ENCODE results near the gene RIMBP2.

Gene RIMBP2

DNA sequence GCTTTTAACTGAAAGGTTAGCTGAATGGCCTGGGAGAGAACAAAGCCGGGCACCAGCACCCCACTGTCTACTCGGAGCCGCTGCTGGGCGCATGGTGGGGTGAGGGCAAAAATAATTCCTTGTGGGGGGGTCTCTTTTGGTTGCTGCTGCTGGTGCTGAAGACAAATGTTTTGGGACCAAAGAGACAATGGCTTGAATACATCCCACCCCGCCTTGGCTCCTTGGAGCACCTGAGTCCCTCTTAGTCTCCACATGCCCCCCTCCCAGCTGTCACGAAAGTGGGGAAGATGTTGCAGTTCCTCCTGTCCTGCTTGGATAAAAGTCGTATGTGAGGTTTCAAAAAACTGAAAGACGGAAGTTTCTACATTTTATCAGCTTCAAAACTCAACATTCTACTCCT is 293.4 kb downstream of the RIMBP2 start:
- no peaks in the 10 kb centered on the region for H3K36me3 Mint-ChIP-seq
- H3K4me3 Mint-ChIP-seq, result no peak overlapping the region
- H3K4me1 Mint-ChIP-seq, result no peaks in the 10 kb centered on the region
- no peak for ATAC-seq
- no peaks in the 10 kb centered on the region for H3K27me3 Mint-ChIP-seq
- H3K9me3 Mint-ChIP-seq, result no peaks in the 10 kb centered on the region
- H3K27ac Mint-ChIP-seq, result no peak overlapping the region

- no peak overlapping the region for H3K4me3 Mint-ChIP-seq
- H3K4me1 Mint-ChIP-seq, result no peaks in the 10 kb centered on the region
- ATAC-seq, result no peak
- H3K36me3 Mint-ChIP-seq, result no peaks in the 10 kb centered on the region
- no peaks in the 10 kb centered on the region for H3K27me3 Mint-ChIP-seq
- H3K9me3 Mint-ChIP-seq, result no peaks in the 10 kb centered on the region
- no peak overlapping the region for H3K27ac Mint-ChIP-seq
Observed at GRCh38 chr12:130421896-130422295, 294.2 kb downstream of the RIMBP2 start.

GRCh38 chr12:130420071-130420470 is 296.0 kb downstream of the RIMBP2 start:
- Mint-ChIP-seq H3K27me3 (no peaks in the 10 kb centered on the region), H3K4me3 (no peak overlapping the region), H3K9me3 (no peaks in the 10 kb centered on the region), H3K4me1 (no peaks in the 10 kb centered on the region), H3K36me3 (no peaks in the 10 kb centered on the region), H3K27ac (no peak overlapping the region)
- no peak for ATAC-seq

DNA sequence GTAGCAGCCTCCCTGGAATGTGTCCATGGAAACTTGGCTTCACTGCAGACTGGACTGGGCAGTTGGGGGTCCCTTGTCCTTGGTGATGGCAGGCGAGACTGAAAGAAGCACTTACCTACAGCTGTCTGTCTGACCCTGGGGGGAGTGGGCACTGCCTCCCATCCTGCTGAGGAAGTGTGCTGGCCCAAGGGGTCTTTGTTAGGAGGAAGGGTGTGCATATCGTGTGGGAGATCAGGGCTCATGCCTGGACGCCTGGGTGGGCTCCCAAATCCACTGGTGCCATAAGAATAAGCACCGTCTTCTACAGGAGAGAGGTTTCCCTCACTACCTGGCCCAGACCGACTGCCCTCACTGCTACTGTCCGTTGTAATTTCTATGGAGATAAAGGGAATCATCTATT is 297.0 kb downstream of the RIMBP2 start:
- ATAC-seq, result peak; percentile 8
- no peak overlapping the region for H3K4me3 Mint-ChIP-seq
- H3K27ac Mint-ChIP-seq, result no peak overlapping the region
- peaks cover 2% of the 10 kb centered on the region for H3K27me3 Mint-ChIP-seq
- no peaks in the 10 kb centered on the region for H3K36me3 Mint-ChIP-seq
- H3K9me3 Mint-ChIP-seq, result no peaks in the 10 kb centered on the region
- no peaks in the 10 kb centered on the region for H3K4me1 Mint-ChIP-seq

- ATAC-seq, result no peak
- Mint-ChIP-seq H3K36me3 (no peaks in the 10 kb centered on the region), H3K27ac (no peak overlapping the region), H3K4me1 (no peaks in the 10 kb centered on the region), H3K27me3 (peaks cover 8% of the 10 kb centered on the region), H3K9me3 (no peaks in the 10 kb centered on the region), H3K4me3 (no peak overlapping the region)
Observed at GRCh38 chr12:130418251-130418650, 297.8 kb downstream of the RIMBP2 start.

DNA sequence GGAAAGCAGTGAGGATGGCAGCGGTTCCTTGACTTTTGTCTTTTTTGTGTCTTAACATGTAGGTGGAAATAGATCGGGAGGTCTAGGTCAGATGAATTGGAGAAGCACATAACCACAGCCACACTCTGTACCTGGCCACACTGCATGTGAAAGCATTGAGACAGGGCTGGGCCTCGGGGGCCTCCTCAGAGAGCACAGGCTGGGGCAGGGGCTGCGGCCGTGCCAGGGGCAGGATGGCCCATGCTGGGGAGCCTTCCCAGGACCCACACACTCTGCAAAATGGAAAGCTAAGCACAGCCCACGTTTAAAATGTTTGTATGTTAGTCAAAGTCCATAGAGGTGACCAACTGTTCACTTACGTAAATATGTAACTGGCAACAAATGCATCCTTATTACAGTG is 301.7 kb downstream of the RIMBP2 start:
- ATAC-seq, result no peak
- no peaks in the 10 kb centered on the region for H3K9me3 Mint-ChIP-seq
- no peak overlapping the region for H3K27ac Mint-ChIP-seq
- H3K27me3 Mint-ChIP-seq, result peaks cover 8% of the 10 kb centered on the region
- no peaks in the 10 kb centered on the region for H3K4me1 Mint-ChIP-seq
- H3K36me3 Mint-ChIP-seq, result no peaks in the 10 kb centered on the region
- H3K4me3 Mint-ChIP-seq, result no peak overlapping the region

DNA sequence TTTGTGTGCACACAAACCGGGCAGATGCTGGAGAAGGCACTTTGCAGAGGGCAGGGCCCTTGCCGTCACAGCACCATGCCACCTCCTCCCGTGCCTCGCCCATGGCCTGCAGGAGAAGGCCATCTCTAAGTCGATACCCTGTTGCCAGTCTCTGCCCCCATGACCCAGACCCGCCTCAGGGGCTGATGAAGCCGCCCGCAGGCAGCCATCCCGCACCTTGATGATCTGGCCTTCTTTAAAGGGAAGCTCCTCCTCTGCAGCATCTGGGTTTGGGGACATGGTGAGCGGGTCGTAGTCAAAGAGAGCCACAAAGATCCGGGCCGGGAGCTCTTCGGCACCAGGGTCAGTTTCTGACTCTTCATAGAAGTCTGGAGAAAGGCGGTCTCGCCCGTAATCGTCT is 302.2 kb downstream of the RIMBP2 start:
- Mint-ChIP-seq H3K9me3 (no peaks in the 10 kb centered on the region), H3K4me3 (no peak overlapping the region), H3K27me3 (peaks cover 8% of the 10 kb centered on the region), H3K36me3 (no peaks in the 10 kb centered on the region), H3K4me1 (no peaks in the 10 kb centered on the region), H3K27ac (no peak overlapping the region)
- no peak for ATAC-seq

GRCh38 chr12:130412384-130412783 is 303.7 kb downstream of the RIMBP2 start:
- H3K27me3 Mint-ChIP-seq, result peaks cover 8% of the 10 kb centered on the region
- no peaks in the 10 kb centered on the region for H3K9me3 Mint-ChIP-seq
- ATAC-seq, result no peak
- no peak overlapping the region for H3K27ac Mint-ChIP-seq
- H3K36me3 Mint-ChIP-seq, result no peaks in the 10 kb centered on the region
- no peaks in the 10 kb centered on the region for H3K4me1 Mint-ChIP-seq
- no peak overlapping the region for H3K4me3 Mint-ChIP-seq

GRCh38 chr12:130405332-130405731 is 310.8 kb downstream of the RIMBP2 start:
- Mint-ChIP-seq H3K4me3 (no peak overlapping the region), H3K4me1 (no peaks in the 10 kb centered on the region), H3K9me3 (no peaks in the 10 kb centered on the region), H3K36me3 (no peaks in the 10 kb centered on the region), H3K27me3 (no peaks in the 10 kb centered on the region), H3K27ac (no peak overlapping the region)
- no peak for ATAC-seq

DNA sequence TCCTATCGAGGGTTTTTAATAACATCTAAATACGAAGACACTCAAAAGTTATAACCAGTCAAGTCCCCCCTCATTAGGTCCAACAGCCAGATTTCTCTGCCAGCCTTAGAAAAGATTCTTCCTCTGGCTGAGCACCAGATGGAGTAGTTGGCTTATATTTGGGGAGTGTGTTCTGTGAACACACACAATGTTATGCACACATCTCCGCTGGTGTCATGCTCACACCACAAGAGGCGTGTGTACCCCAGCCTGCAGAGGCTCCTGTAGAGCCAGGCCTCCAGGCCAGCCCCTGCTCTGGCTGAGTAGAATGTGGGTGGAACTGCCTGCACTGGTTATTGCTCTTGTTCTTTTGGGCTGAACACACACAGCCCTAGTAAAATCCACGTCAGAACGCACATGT is 314.4 kb downstream of the RIMBP2 start:
- H3K9me3 Mint-ChIP-seq, result no peaks in the 10 kb centered on the region
- H3K27me3 Mint-ChIP-seq, result no peaks in the 10 kb centered on the region
- ATAC-seq, result no peak
- H3K4me3 Mint-ChIP-seq, result no peak overlapping the region
- H3K27ac Mint-ChIP-seq, result no peak overlapping the region
- H3K36me3 Mint-ChIP-seq, result no peaks in the 10 kb centered on the region
- no peaks in the 10 kb centered on the region for H3K4me1 Mint-ChIP-seq

GRCh38 chr12:130398100-130398848 is 317.8 kb downstream of the RIMBP2 start:
- no peaks in the 10 kb centered on the region for H3K4me1 Mint-ChIP-seq
- ATAC-seq, result no peak

DNA sequence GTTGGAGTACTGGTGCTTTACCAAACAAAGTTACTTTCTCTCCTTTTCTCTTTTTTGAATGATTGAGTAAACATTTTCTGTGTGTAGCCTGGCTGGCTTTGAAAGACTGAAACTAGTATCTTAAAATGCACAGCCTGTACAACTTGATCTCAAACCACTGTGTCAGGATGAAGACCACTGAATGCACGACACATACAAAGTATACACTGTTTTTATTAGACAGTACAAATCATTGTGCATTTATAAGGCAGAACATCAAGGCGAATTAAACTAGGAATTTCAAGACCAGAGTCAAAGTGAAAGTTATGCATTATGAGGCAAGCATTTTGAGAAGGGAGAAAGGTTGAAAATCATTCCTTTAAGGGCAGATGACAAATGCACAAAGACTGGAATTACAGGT is 319.4 kb downstream of the RIMBP2 start:
- no peak overlapping the region for H3K27ac Mint-ChIP-seq
- no peaks in the 10 kb centered on the region for H3K9me3 Mint-ChIP-seq
- H3K36me3 Mint-ChIP-seq, result no peaks in the 10 kb centered on the region
- H3K4me3 Mint-ChIP-seq, result no peak overlapping the region
- H3K4me1 Mint-ChIP-seq, result no peaks in the 10 kb centered on the region
- ATAC-seq, result no peak
- no peaks in the 10 kb centered on the region for H3K27me3 Mint-ChIP-seq

More at GRCh38 chr12:130398100-130398848, 317.8 kb downstream of the RIMBP2 start:
- H3K9me3 Mint-ChIP-seq, result no peaks in the 10 kb centered on the region
- no peaks in the 10 kb centered on the region for H3K27me3 Mint-ChIP-seq
- no peak overlapping the region for H3K4me3 Mint-ChIP-seq
- no peak overlapping the region for H3K27ac Mint-ChIP-seq
- H3K36me3 Mint-ChIP-seq, result no peaks in the 10 kb centered on the region

- ATAC-seq, result no peak
- Mint-ChIP-seq H3K9me3 (peaks cover 6% of the 10 kb centered on the region), H3K27ac (no peak overlapping the region), H3K4me3 (no peak overlapping the region), H3K36me3 (no peaks in the 10 kb centered on the region), H3K4me1 (no peaks in the 10 kb centered on the region), H3K27me3 (no peaks in the 10 kb centered on the region)
Observed at GRCh38 chr12:130394906-130395305, 321.2 kb downstream of the RIMBP2 start.

GRCh38 chr12:130391186-130391585 is 324.9 kb downstream of the RIMBP2 start:
- no peaks in the 10 kb centered on the region for H3K36me3 Mint-ChIP-seq
- H3K9me3 Mint-ChIP-seq, result peaks cover 16% of the 10 kb centered on the region
- H3K27me3 Mint-ChIP-seq, result no peaks in the 10 kb centered on the region
- no peak overlapping the region for H3K27ac Mint-ChIP-seq
- no peaks in the 10 kb centered on the region for H3K4me1 Mint-ChIP-seq
- no peak overlapping the region for H3K4me3 Mint-ChIP-seq
- ATAC-seq, result no peak

DNA sequence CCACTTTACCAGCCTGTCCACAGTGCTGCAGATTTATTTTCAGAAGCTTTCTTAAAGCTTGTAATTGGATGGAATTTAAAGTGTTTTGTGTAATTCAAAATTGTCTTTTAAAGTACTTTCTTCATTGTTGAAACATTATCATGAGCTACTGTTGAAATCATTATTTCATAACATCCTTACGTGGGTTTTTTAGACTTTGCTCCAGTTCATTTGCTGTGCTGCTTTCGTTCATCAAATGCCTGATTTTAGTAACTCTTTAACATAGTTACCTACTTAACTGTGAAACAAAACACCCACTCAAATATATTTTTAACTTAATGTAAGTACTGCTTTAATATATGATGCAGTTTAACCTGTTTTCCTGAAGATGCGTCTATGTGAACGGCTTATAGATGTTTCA is 330.9 kb downstream of the RIMBP2 start:
- Mint-ChIP-seq H3K4me3 (no peak overlapping the region), H3K27ac (no peak overlapping the region), H3K27me3 (no peaks in the 10 kb centered on the region), H3K4me1 (no peaks in the 10 kb centered on the region), H3K9me3 (peaks cover 11% of the 10 kb centered on the region), H3K36me3 (no peaks in the 10 kb centered on the region)
- ATAC-seq, result no peak

DNA sequence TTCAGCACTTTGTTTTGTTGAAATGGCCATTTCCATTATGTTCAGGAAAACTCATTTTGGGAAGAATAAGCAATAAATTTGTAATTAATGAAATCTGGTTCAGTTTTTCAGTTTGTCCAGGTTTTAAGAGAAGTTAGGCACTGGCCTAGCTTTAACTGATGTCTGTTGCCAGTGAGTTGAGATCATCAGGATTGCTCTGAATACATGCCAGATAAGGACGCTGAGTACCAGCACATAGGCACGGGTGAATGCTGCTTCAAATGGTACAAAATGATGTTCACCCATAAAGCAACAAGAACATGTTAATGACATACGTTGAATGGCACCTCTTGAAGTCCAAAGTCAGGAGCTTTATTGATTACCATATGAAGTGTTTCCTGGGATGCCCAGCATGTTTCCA is 331.9 kb downstream of the RIMBP2 start:
- no peak for ATAC-seq
- H3K36me3 Mint-ChIP-seq, result no peaks in the 10 kb centered on the region
- H3K9me3 Mint-ChIP-seq, result peaks cover 13% of the 10 kb centered on the region
- H3K27me3 Mint-ChIP-seq, result no peaks in the 10 kb centered on the region
- no peak overlapping the region for H3K27ac Mint-ChIP-seq
- H3K4me3 Mint-ChIP-seq, result no peak overlapping the region
- no peaks in the 10 kb centered on the region for H3K4me1 Mint-ChIP-seq
